ENCODE results near the gene ICA1L. TPM values are rescaled to one million over a fixed set of nuclear protein-coding genes. Genes with fewer than 3 reads are reported as not detected.
"Not testable (repeated sequence)": the region's sequence is repeated elsewhere in the genome, so short reads cannot be mapped to it uniquely, and the experiment has no call there.

The ICA1L gene
- total and polyA plus RNA-seq, 2 of the 13 experiments (the other 11 are each of a cell fraction or from before 2014, with no cell fraction given) = 1.5 to 2.4 TPM

DNA sequence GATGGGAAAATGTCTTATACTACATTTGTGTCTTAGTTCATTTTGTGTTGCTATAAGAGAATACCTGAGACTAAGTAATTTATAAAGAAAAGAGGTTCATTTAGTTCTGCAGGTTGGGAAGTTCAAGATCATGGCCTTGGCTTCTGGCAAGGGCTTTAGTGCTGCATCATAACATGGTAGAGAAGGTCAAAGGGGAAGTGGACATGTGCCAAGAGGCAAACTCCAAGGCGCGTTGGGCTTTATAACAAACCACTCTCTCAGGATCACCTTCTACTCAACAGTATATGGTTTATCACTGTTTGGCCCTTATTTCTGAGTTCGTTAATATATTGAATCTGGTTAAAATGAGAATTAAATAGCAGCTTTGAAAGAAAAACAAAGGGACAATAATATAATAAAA, 58.2 kb downstream of the ICA1L start (continued):
- TF ChIP-seq HNF4A (CRISPR knock-in tag; IDR thresholded peaks at IDR 0.05) (peak; percentile 55; the same call in 1 of the 2 replicates), ZFP82 (CRISPR knock-in tag; IDR thresholded peaks at IDR 0.05; ENCODE audit: borderline replicate concordance) (no peak), ZMYM4 (CRISPR knock-in tag; IDR thresholded peaks at IDR 0.05) (0 out of 2 replicates have a peak, but pooled peaks have one; percentile 46), ZNF660 (CRISPR knock-in tag; IDR thresholded peaks at IDR 0.05; ENCODE audit: borderline replicate concordance, low read depth) (no peak), ARID5B (CRISPR knock-in tag; IDR thresholded peaks at IDR 0.05) (no peak)
- TF ChIP-seq, protein P1, sequence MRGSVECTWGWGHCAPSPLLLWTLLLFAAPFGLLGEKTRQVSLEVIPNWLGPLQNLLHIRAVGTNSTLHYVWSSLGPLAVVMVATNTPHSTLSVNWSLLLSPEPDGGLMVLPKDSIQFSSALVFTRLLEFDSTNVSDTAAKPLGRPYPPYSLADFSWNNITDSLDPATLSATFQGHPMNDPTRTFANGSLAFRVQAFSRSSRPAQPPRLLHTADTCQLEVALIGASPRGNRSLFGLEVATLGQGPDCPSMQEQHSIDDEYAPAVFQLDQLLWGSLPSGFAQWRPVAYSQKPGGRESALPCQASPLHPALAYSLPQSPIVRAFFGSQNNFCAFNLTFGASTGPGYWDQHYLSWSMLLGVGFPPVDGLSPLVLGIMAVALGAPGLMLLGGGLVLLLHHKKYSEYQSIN (CRISPR knock-in tag; IDR thresholded peaks at IDR 0.05; ENCODE audit: borderline replicate concordance) = no peak

GRCh38 chr2:202808754-202809153, 62.8 kb downstream of the ICA1L start:
- Histone ChIP-seq H3K9me3 (ENCODE audit: low read length) (no peaks in the 10 kb centered on the region), H3K36me3 (replicated peaks in 1 of 2; ENCODE audit: control insufficient read depth in 1 of 2, insufficient read depth in 2 of 2, low read length in 2 of 2) (no peaks in the 10 kb centered on the region), H3K27me3 (ENCODE audit: control insufficient read depth in 1 of 2, insufficient read depth in 2 of 2, low read length in 2 of 2) (no peaks in the 10 kb centered on the region), H3K79me2 (ENCODE audit: insufficient read depth, low read length) (no peaks in the 10 kb centered on the region), H2AFZ (ENCODE audit: low read length) (no peak overlapping the region), H3K4me3 (replicated peaks in 1 of 3; ENCODE audit: insufficient read depth in 1 of 3, low read depth in 2 of 3, low read length in 3 of 3) (no peak overlapping the region), H4K20me1 (ENCODE audit: insufficient read depth, low read length) (no peaks in the 10 kb centered on the region), H3K4me2 (ENCODE audit: low read depth, low read length) (no peak overlapping the region), H3K4me1 (ENCODE audit: insufficient read depth, low read length) (no peaks in the 10 kb centered on the region), H3K27ac (ENCODE audit: extremely low read length, insufficient read depth, low read length) (no peak overlapping the region), H3K9ac (ENCODE audit: insufficient read depth, low read depth, low read length) (no peak overlapping the region)
- ChIA-PET CTCF (ENCODE audit: low intra/inter-chr PET ratio, low total read pairs) (no interaction called here), POLR2A (no interaction called here)
- in situ Hi-C loops (cut with HindIII; ENCODE audit: extremely low pct_ligation_motif_present, low pct_unique_long_range_greater_than_20kb) = no loop called here
- TF ChIP-seq CREB1 (IDR thresholded peaks at IDR 0.05) (0 out of 2 replicates have a peak, but pooled peaks have one; percentile 28), CREB1 (CRISPR knock-in tag; IDR thresholded peaks at IDR 0.05) (no peak), JUNB (CRISPR knock-in tag; IDR thresholded peaks at IDR 0.05; ENCODE audit: borderline replicate concordance) (no peak), FOXO4 (CRISPR knock-in tag; conservative IDR thresholded peaks at IDR 0.05) (0 out of 2 replicates have a peak, but pooled peaks have one; percentile 73)
- intact Hi-C loops (cut with micrococcal nuclease; ENCODE audit: unreplicated experiment) = no loop called here
- DNase-seq (ENCODE audit: low spot score) (no peak), FAIRE-seq (no peak), ATAC-seq (no peak)
- 61% methylated on average over 3 of the region's 3 CpGs for WGBS (ENCODE audit: low lambda C conversion rate)
- BruUV-seq (replicated peaks) = no TSS peak

GRCh38 chr2:202807431-202808138, 64.0 kb downstream of the ICA1L start:
- in situ Hi-C loops (cut with HindIII; ENCODE audit: extremely low pct_ligation_motif_present, low pct_unique_long_range_greater_than_20kb); H2AFZ ChIP-seq (ENCODE audit: low read length); H3K27ac ChIP-seq (ENCODE audit: extremely low read length, insufficient read depth, low read length); FAIRE-seq; H3K4me2 ChIP-seq (ENCODE audit: low read depth, low read length); BruUV-seq (replicated peaks); CTCF ChIA-PET (ENCODE audit: low intra/inter-chr PET ratio, low total read pairs); DNase-seq (ENCODE audit: low spot score); H3K9me3 ChIP-seq (ENCODE audit: low read length); H3K4me1 ChIP-seq (ENCODE audit: insufficient read depth, low read length); H3K9ac ChIP-seq (ENCODE audit: insufficient read depth, low read depth, low read length); H3K27me3 ChIP-seq (ENCODE audit: control insufficient read depth in 1 of 2, insufficient read depth in 2 of 2, low read length in 2 of 2); H4K20me1 ChIP-seq (ENCODE audit: insufficient read depth, low read length); H3K79me2 ChIP-seq (ENCODE audit: insufficient read depth, low read length); intact Hi-C loops (cut with micrococcal nuclease; ENCODE audit: unreplicated experiment); H3K36me3 ChIP-seq (replicated peaks in 1 of 2; ENCODE audit: control insufficient read depth in 1 of 2, insufficient read depth in 2 of 2, low read length in 2 of 2); H3K4me3 ChIP-seq (replicated peaks in 1 of 3; ENCODE audit: insufficient read depth in 1 of 3, low read depth in 2 of 3, low read length in 3 of 3); POLR2A ChIA-PET: not testable (repeated sequence)
- WGBS (ENCODE audit: low lambda C conversion rate) = 100% methylated on average over 1 of the region's 1 CpG
- peak; percentile 54 for ATAC-seq

Measured in HepG2 (cell line).